Neural progenitor cell (in vitro differentiated cells): Measurements from ENCODE around the gene ARHGEF18. TPM values are rescaled to one million over a fixed set of nuclear protein-coding genes. Genes with fewer than 3 reads are reported as not detected.

Experiments
- DNase-seq: peaks from one replicate; pipeline ENCODE4 v3.0.0-alpha.2; 2016; ENCODE audit warnings: low spot score
- H2AFZ ChIP-seq: fragments of 200-600 bp; sonication (generic); replicated peaks from 2 replicates; pipeline ENCODE4 v1.6.1; 2016; ENCODE audit warnings: antibody characterized with exemption
- H3F3A ChIP-seq: fragments of 200-600 bp; sonication (generic); 2 replicates; pipeline ENCODE4 v1.6.1; 2016; ENCODE audit warnings: antibody characterized with exemption, low read depth
- H3K27ac ChIP-seq: fragments of 200-600 bp; sonication (generic); 2 replicates; pipeline ENCODE4 v1.5.1; 2016; ENCODE audit warnings: mild to moderate bottlenecking
- H3K27me3 ChIP-seq: fragments of 200-600 bp; sonication (generic); 2 replicates; pipeline ENCODE4 v1.6.1; 2016; ENCODE audit warnings: mild to moderate bottlenecking, moderate library complexity
- H3K36me3 ChIP-seq: fragments of 200-600 bp; sonication (generic); 2 replicates; pipeline ENCODE4 v1.5.1; 2016
- H3K4me1 ChIP-seq: fragments of 200-600 bp; sonication (generic); 2 replicates; pipeline ENCODE4 v1.6.1; 2016; ENCODE audit warnings: mixed run types
- H3K4me2 ChIP-seq: fragments of 200-600 bp; sonication (generic); 2 replicates; pipeline ENCODE4 v1.6.1; 2016
- H3K4me3 ChIP-seq: fragments of 200-600 bp; sonication (generic); 2 replicates; pipeline ENCODE4 v1.5.1; 2016
- H3K79me2 ChIP-seq: fragments of 200-600 bp; sonication (generic); 2 replicates; pipeline ENCODE4 v1.6.1; 2016; ENCODE audit warnings: low read depth
- H3K9ac ChIP-seq: fragments of 200-600 bp; sonication (generic); 2 replicates; pipeline ENCODE4 v1.6.1; 2016
- H3K9me3 ChIP-seq: fragments of 200-600 bp; sonication (generic); 2 replicates; pipeline ENCODE4 v1.5.1; 2016; ENCODE audit warnings: low read depth
- H4K20me1 ChIP-seq: fragments of 200-600 bp; sonication (generic); 2 replicates; pipeline ENCODE4 v1.6.1; 2016; ENCODE audit warnings: low read depth
- H3K27ac Mint-ChIP-seq: 3 replicates; pipeline ENCODE4 v1.8.0; 2021; ENCODE audit warnings: mixed read lengths
- H3K27me3 Mint-ChIP-seq: 2 replicates; pipeline ENCODE4 v1.8.0; 2022; ENCODE audit warnings: low read depth, mild to moderate bottlenecking, inconsistent platforms, moderate library complexity, mixed read lengths; ENCODE audit not compliant: insufficient read depth
- H3K36me3 Mint-ChIP-seq: 3 replicates; pipeline ENCODE4 v1.8.0; 2021; ENCODE audit warnings: mixed read lengths
- H3K4me1 Mint-ChIP-seq: 3 replicates; pipeline ENCODE4 v1.8.0; 2021; ENCODE audit warnings: mixed read lengths
- H3K4me3 Mint-ChIP-seq: 3 replicates; pipeline ENCODE4 v1.8.0; 2021; ENCODE audit warnings: mild to moderate bottlenecking, moderate library complexity, mixed read lengths
- H3K9me3 Mint-ChIP-seq: 3 replicates; pipeline ENCODE4 v1.8.0; 2020; ENCODE audit warnings: mixed read lengths
- CTCF ChIP-seq: fragments of 200-600 bp; sonication (generic); IDR thresholded peaks from 2 replicates; pipeline ENCODE4 v1.5.1; 2017; ENCODE audit warnings: antibody characterized with exemption, mild to moderate bottlenecking
- EZH2 ChIP-seq: fragments of 200-600 bp; sonication (generic); IDR thresholded peaks from 2 replicates; pipeline ENCODE4 v1.6.1; 2017; ENCODE audit warnings: antibody characterized with exemption, mild to moderate bottlenecking, moderate library complexity
- EZH2phosphoT487 ChIP-seq: fragments of 200-600 bp; sonication (generic); IDR thresholded peaks from 2 replicates; pipeline ENCODE4 v1.6.1; 2017; ENCODE audit warnings: antibody characterized with exemption
- total RNA-seq: library from RNA; depleted of rRNA; stranded (reverse); fragments of >200 nt; gene quantifications from 2 replicates; pipeline ENCODE4 v1.2.3, GENCODE V29; 2015; ENCODE audit warnings: low replicate concordance

Gene ARHGEF18
- total RNA-seq, 1 donor from 2014 or later, result 13.6 TPM

GRCh38 chr19:7349231-7349591 is 474 bp downstream of the ARHGEF18 start:
- Histone ChIP-seq H3F3A (no peaks in the 10 kb centered on the region), H3K27me3 (no peaks in the 10 kb centered on the region), H4K20me1 (no peaks in the 10 kb centered on the region), H3K9me3 (no peaks in the 10 kb centered on the region), H3K4me1 (no peaks in the 10 kb centered on the region), H3K36me3 (no peaks in the 10 kb centered on the region), H3K4me3 (no peak overlapping the region), H3K4me2 (no peak overlapping the region), H3K9ac (no peak overlapping the region), H3K79me2 (no peaks in the 10 kb centered on the region), H2AFZ (no peak overlapping the region), H3K27ac (no peak overlapping the region)
- Mint-ChIP-seq H3K27me3 (peaks cover 6% of the 10 kb centered on the region), H3K9me3 (peaks cover 10% of the 10 kb centered on the region), H3K27ac (no peak overlapping the region), H3K4me1 (no peaks in the 10 kb centered on the region), H3K4me3 (no peak overlapping the region), H3K36me3 (no peaks in the 10 kb centered on the region)
- TF ChIP-seq EZH2 (no peak), CTCF (no peak), EZH2phosphoT487 (no peak)
- DNase-seq, result no peak

GRCh38 chr19:7349961-7350711 is 1.4 kb downstream of the ARHGEF18 start:
- Histone ChIP-seq H3K36me3 (no peaks in the 10 kb centered on the region), H3K4me2 (no peak overlapping the region), H3K4me3 (no peak overlapping the region), H3F3A (no peaks in the 10 kb centered on the region), H3K4me1 (no peaks in the 10 kb centered on the region), H2AFZ (no peak overlapping the region), H3K79me2 (no peaks in the 10 kb centered on the region), H4K20me1 (no peaks in the 10 kb centered on the region), H3K9me3 (no peaks in the 10 kb centered on the region), H3K27me3 (no peaks in the 10 kb centered on the region), H3K9ac (no peak overlapping the region), H3K27ac (no peak overlapping the region)
- no peaks in the 10 kb centered on the region for H3K36me3 Mint-ChIP-seq
- no peak for TF ChIP-seq CTCF
- TF ChIP-seq EZH2phosphoT487, result no peak
- H3K9me3 Mint-ChIP-seq, result peaks cover 10% of the 10 kb centered on the region
- H3K4me3 Mint-ChIP-seq, result no peak overlapping the region
- H3K27me3 Mint-ChIP-seq, result peaks cover 6% of the 10 kb centered on the region
- H3K27ac Mint-ChIP-seq, result no peak overlapping the region
- DNase-seq, result no peak
- no peaks in the 10 kb centered on the region for H3K4me1 Mint-ChIP-seq

GRCh38 chr19:7351861-7352260 is 3.1 kb downstream of the ARHGEF18 start:
- Histone ChIP-seq H2AFZ (no peak overlapping the region), H3K36me3 (no peaks in the 10 kb centered on the region), H3K4me2 (no peak overlapping the region), H3F3A (no peaks in the 10 kb centered on the region), H3K27me3 (no peaks in the 10 kb centered on the region), H3K79me2 (no peaks in the 10 kb centered on the region), H3K4me3 (no peak overlapping the region), H3K9me3 (no peaks in the 10 kb centered on the region), H3K9ac (no peak overlapping the region), H3K4me1 (no peaks in the 10 kb centered on the region), H4K20me1 (no peaks in the 10 kb centered on the region), H3K27ac (no peak overlapping the region)
- H3K36me3 Mint-ChIP-seq, result no peaks in the 10 kb centered on the region
- DNase-seq, result no peak
- peaks cover 6% of the 10 kb centered on the region for H3K27me3 Mint-ChIP-seq
- H3K27ac Mint-ChIP-seq, result no peak overlapping the region
- H3K4me3 Mint-ChIP-seq, result no peak overlapping the region
- TF ChIP-seq CTCF (no peak), EZH2 (no peak)
- no peaks in the 10 kb centered on the region for H3K4me1 Mint-ChIP-seq
- H3K9me3 Mint-ChIP-seq, result peaks cover 10% of the 10 kb centered on the region
